Measurements from ENCODE around the gene CDKAL1.

DNA sequence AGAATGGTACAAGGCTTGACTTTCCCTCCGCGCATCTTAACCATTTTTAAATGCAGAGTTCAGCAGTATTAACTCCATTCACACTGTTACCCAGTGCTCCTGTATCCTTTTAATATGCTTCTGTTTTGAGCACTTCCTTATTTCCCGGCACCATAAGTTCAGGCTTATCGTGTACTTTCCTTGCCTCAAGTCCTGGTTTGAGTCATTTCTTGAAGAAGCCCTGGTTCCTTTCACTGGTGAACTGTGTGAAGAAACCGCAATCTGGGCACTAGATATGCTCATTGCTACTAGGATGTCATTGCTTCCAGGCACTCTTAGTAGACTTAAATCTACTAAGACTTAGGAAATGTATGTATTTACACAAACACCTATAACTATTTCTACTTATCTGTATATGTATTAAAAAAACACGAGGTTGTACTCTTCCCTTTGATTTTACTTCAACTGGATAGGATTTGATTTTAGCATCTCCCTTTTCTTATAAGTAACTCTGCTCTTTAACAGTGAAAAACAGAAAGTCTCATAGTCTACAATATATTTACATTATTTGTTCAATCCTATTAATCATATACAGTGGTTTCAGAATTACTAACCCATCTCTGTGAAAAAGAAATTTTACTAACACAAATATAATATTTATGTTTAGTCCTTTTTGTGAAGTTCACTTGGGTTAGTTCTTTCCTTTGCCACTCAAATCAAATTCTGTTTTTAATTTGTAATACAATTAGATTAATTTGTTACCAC lies 135.5 kb downstream of the CDKAL1 start:
- TF ChIP-seq, protein P1, sequence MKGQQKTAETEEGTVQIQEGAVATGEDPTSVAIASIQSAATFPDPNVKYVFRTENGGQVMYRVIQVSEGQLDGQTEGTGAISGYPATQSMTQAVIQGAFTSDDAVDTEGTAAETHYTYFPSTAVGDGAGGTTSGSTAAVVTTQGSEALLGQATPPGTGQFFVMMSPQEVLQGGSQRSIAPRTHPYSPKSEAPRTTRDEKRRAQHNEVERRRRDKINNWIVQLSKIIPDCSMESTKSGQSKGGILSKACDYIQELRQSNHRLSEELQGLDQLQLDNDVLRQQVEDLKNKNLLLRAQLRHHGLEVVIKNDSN (IDR thresholded peaks at IDR 0.05): no peak
- TF ChIP-seq TEAD4 (IDR thresholded peaks at IDR 0.05) (no peak), EP300 (IDR thresholded peaks at IDR 0.05; ENCODE audit: borderline replicate concordance) (no peak), CEBPB (IDR thresholded peaks at IDR 0.05) (no peak), EGR1 (IDR thresholded peaks at IDR 0.05) (no peak), FOXM1 (IDR thresholded peaks at IDR 0.05; ENCODE audit: borderline replicate concordance, low read depth) (no peak), RAD21 (IDR thresholded peaks at IDR 0.05; ENCODE audit: low read depth) (no peak), ZBTB7A (IDR thresholded peaks at IDR 0.05; ENCODE audit: low read depth) (no peak)
- TF ChIP-seq, protein P2, sequence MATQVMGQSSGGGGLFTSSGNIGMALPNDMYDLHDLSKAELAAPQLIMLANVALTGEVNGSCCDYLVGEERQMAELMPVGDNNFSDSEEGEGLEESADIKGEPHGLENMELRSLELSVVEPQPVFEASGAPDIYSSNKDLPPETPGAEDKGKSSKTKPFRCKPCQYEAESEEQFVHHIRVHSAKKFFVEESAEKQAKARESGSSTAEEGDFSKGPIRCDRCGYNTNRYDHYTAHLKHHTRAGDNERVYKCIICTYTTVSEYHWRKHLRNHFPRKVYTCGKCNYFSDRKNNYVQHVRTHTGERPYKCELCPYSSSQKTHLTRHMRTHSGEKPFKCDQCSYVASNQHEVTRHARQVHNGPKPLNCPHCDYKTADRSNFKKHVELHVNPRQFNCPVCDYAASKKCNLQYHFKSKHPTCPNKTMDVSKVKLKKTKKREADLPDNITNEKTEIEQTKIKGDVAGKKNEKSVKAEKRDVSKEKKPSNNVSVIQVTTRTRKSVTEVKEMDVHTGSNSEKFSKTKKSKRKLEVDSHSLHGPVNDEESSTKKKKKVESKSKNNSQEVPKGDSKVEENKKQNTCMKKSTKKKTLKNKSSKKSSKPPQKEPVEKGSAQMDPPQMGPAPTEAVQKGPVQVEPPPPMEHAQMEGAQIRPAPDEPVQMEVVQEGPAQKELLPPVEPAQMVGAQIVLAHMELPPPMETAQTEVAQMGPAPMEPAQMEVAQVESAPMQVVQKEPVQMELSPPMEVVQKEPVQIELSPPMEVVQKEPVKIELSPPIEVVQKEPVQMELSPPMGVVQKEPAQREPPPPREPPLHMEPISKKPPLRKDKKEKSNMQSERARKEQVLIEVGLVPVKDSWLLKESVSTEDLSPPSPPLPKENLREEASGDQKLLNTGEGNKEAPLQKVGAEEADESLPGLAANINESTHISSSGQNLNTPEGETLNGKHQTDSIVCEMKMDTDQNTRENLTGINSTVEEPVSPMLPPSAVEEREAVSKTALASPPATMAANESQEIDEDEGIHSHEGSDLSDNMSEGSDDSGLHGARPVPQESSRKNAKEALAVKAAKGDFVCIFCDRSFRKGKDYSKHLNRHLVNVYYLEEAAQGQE (IDR thresholded peaks at IDR 0.05; ENCODE audit: low read depth): no peak
- TF ChIP-seq, protein P3, sequence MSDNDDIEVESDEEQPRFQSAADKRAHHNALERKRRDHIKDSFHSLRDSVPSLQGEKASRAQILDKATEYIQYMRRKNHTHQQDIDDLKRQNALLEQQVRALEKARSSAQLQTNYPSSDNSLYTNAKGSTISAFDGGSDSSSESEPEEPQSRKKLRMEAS (IDR thresholded peaks at IDR 0.05): no peak
